Activated T-helper 2 cell treated with anti-CD3 and anti-CD28 coated beads, Interferon-gamma antibody, Interleukin-2, Interleukin-4, amounts not matched to agents 10 μg/mL and 5 μg/mL and 100 μg/mL, durations not matched to agents 14 hours and 24 hours and 36 hours (primary cell): Measurements from ENCODE around the gene STATH. TPM values are rescaled to one million over a fixed set of nuclear protein-coding genes. Genes with fewer than 3 reads are reported as not detected.

Source experiments
- DNase-seq: peaks from one replicate; pipeline ENCODE4 v3.0.0; 2021; ENCODE audit warnings: low spot score
- H3K27ac Mint-ChIP-seq: one replicate; pipeline ENCODE4 v1.8.0; 2021; ENCODE audit warnings: mixed read lengths
- H3K27me3 Mint-ChIP-seq: one replicate; pipeline ENCODE4 v1.8.0; 2021; ENCODE audit warnings: low read depth, mixed read lengths
- H3K36me3 Mint-ChIP-seq: one replicate; pipeline ENCODE4 v1.8.0; 2021; ENCODE audit warnings: low read depth, mixed read lengths
- H3K4me1 Mint-ChIP-seq: one replicate; pipeline ENCODE4 v1.8.0; 2021; ENCODE audit warnings: low read depth, mixed read lengths
- H3K4me3 Mint-ChIP-seq: one replicate; pipeline ENCODE4 v1.8.0; 2021; ENCODE audit warnings: low read depth, mild to moderate bottlenecking, moderate library complexity, mixed read lengths
- H3K9me3 Mint-ChIP-seq: one replicate; pipeline ENCODE4 v1.8.0; 2021; ENCODE audit warnings: mixed read lengths
- intact Hi-C: fragments of 100-400 bp; cut with micrococcal nuclease; formaldehyde crosslinking; loops from one replicate; pipeline ENCODE4 v1.15.1; 2023
- total RNA-seq: library from RNA; stranded (reverse); gene quantifications from 2 replicates; pipeline ENCODE4 v1.2.3, GENCODE V29; 2022

Gene STATH
- total RNA-seq: not detected in 2 replicates

- Mint-ChIP-seq H3K4me3 (no peak within 1 kb of the TSS), H3K4me1 (peaks cover 4% of the 10 kb centered on the region), H3K36me3 (no peaks in the 10 kb centered on the region), H3K9me3 (no peaks in the 10 kb centered on the region), H3K27ac (no peak within 1 kb of the TSS), H3K27me3 (peaks cover 1% of the 10 kb centered on the region)
- intact Hi-C loops: no loop called here
- no peak for DNase-seq
Observed at GRCh38 chr4:69995526-69996016, at the start of gene STATH. TSS of gene STATH (plus strand) at chr4:69995966. CDS start at chr4:69998438, 2,472 bp downstream.

- intact Hi-C loops: no loop called here
- H3K36me3 Mint-ChIP-seq: no peaks in the 10 kb centered on the region
- DNase-seq: no peak
- no peaks in the 10 kb centered on the region for H3K9me3 Mint-ChIP-seq
- no peaks in the 10 kb centered on the region for H3K4me1 Mint-ChIP-seq
- H3K4me3 Mint-ChIP-seq: no peak overlapping the region
- no peak overlapping the region for H3K27ac Mint-ChIP-seq
- H3K27me3 Mint-ChIP-seq: no peaks in the 10 kb centered on the region
Observed at GRCh38 chr4:69951602-69952001, 44.2 kb upstream of the STATH start.

- intact Hi-C loops: no loop called here
- H3K27me3 Mint-ChIP-seq: peaks cover 1% of the 10 kb centered on the region
Observed at GRCh38 chr4:69957209-69957608, 38.6 kb upstream of the STATH start.

GRCh38 chr4:69965628-69966027, 30.1 kb upstream of the STATH start, which contains the start of gene CSN2:
TSS of gene CSN2 (minus strand) at chr4:69965728. CDS start at chr4:69960995, 4,733 bp downstream.
- DNase-seq: no peak
- Mint-ChIP-seq H3K4me3 (no peak within 1 kb of the TSS), H3K27ac (no peak within 1 kb of the TSS), H3K36me3 (no peaks in the 10 kb centered on the region), H3K4me1 (no peaks in the 10 kb centered on the region), H3K9me3 (no peaks in the 10 kb centered on the region), H3K27me3 (no peaks in the 10 kb centered on the region)
- intact Hi-C loops: no loop called here

More at GRCh38 chr4:69957209-69957608, 38.6 kb upstream of the STATH start:
- no peaks in the 10 kb centered on the region for H3K36me3 Mint-ChIP-seq
- no peak overlapping the region for H3K27ac Mint-ChIP-seq
- H3K4me1 Mint-ChIP-seq: no peaks in the 10 kb centered on the region
- DNase-seq: no peak
- H3K9me3 Mint-ChIP-seq: no peaks in the 10 kb centered on the region
- H3K4me3 Mint-ChIP-seq: no peak overlapping the region

GRCh38 chr4:69970071-69970470, 25.7 kb upstream of the STATH start:
- Mint-ChIP-seq H3K9me3 (no peaks in the 10 kb centered on the region), H3K36me3 (no peaks in the 10 kb centered on the region), H3K27ac (no peak overlapping the region), H3K4me1 (no peaks in the 10 kb centered on the region), H3K4me3 (no peak overlapping the region), H3K27me3 (peaks cover 2% of the 10 kb centered on the region)
- intact Hi-C loops: no loop called here
- no peak for DNase-seq

- Mint-ChIP-seq H3K27ac (no peak overlapping the region), H3K27me3 (peaks cover 3% of the 10 kb centered on the region), H3K36me3 (no peaks in the 10 kb centered on the region), H3K9me3 (no peaks in the 10 kb centered on the region), H3K4me3 (no peak overlapping the region), H3K4me1 (no peaks in the 10 kb centered on the region)
- DNase-seq: no peak
- intact Hi-C loops: no loop called here
Observed at GRCh38 chr4:69974631-69975030, 21.1 kb upstream of the STATH start.

- Mint-ChIP-seq H3K4me3 (no peak overlapping the region), H3K4me1 (no peaks in the 10 kb centered on the region), H3K27ac (no peak overlapping the region), H3K36me3 (no peaks in the 10 kb centered on the region), H3K27me3 (peaks cover 3% of the 10 kb centered on the region), H3K9me3 (no peaks in the 10 kb centered on the region)
- DNase-seq: no peak
- intact Hi-C loops: no loop called here
Observed at GRCh38 chr4:69977582-69977981, 18.2 kb upstream of the STATH start.

- Mint-ChIP-seq H3K36me3 (no peaks in the 10 kb centered on the region), H3K27ac (no peak overlapping the region), H3K9me3 (no peaks in the 10 kb centered on the region), H3K4me3 (no peak overlapping the region), H3K4me1 (no peaks in the 10 kb centered on the region), H3K27me3 (no peaks in the 10 kb centered on the region)
- intact Hi-C loops: no loop called here
- no peak for DNase-seq
Observed at GRCh38 chr4:69984030-69984443, 11.7 kb upstream of the STATH start.

GRCh38 chr4:69986663-69987062, 9.1 kb upstream of the STATH start:
- Mint-ChIP-seq H3K9me3 (no peaks in the 10 kb centered on the region), H3K4me1 (no peaks in the 10 kb centered on the region), H3K27ac (no peak overlapping the region), H3K4me3 (no peak overlapping the region), H3K36me3 (no peaks in the 10 kb centered on the region), H3K27me3 (no peaks in the 10 kb centered on the region)
- DNase-seq: no peak
- intact Hi-C loops: no loop called here

GRCh38 chr4:69991016-69991415, 4.8 kb upstream of the STATH start:
- Mint-ChIP-seq H3K27ac (no peak overlapping the region), H3K4me1 (no peaks in the 10 kb centered on the region), H3K9me3 (no peaks in the 10 kb centered on the region), H3K4me3 (no peak overlapping the region), H3K27me3 (peaks cover 1% of the 10 kb centered on the region), H3K36me3 (no peaks in the 10 kb centered on the region)
- intact Hi-C loops: no loop called here
- no peak for DNase-seq

- H3K4me1 Mint-ChIP-seq: peaks cover 3% of the 10 kb centered on the region
- intact Hi-C loops: no loop called here
- no peak overlapping the region for H3K27ac Mint-ChIP-seq
- no peaks in the 10 kb centered on the region for H3K36me3 Mint-ChIP-seq
- peaks cover 1% of the 10 kb centered on the region for H3K27me3 Mint-ChIP-seq
- H3K4me3 Mint-ChIP-seq: no peak overlapping the region
- DNase-seq: no peak
- no peaks in the 10 kb centered on the region for H3K9me3 Mint-ChIP-seq
Observed at GRCh38 chr4:69994782-69995181, 984 bp upstream of the STATH start.

GRCh38 chr4:69999420-69999819, 3.7 kb downstream of the STATH start:
- Mint-ChIP-seq H3K36me3 (no peaks in the 10 kb centered on the region), H3K27me3 (no peaks in the 10 kb centered on the region), H3K9me3 (no peaks in the 10 kb centered on the region), H3K27ac (no peak overlapping the region), H3K4me1 (peaks cover 6% of the 10 kb centered on the region), H3K4me3 (no peak overlapping the region)
- intact Hi-C loops: no loop called here
- no peak for DNase-seq

GRCh38 chr4:70000711-70001110, 4.9 kb downstream of the STATH start:
- no peak overlapping the region for H3K4me3 Mint-ChIP-seq
- DNase-seq: no peak
- H3K27me3 Mint-ChIP-seq: peaks cover 1% of the 10 kb centered on the region
- no peaks in the 10 kb centered on the region for H3K9me3 Mint-ChIP-seq
- no peaks in the 10 kb centered on the region for H3K36me3 Mint-ChIP-seq
- peaks cover 6% of the 10 kb centered on the region for H3K4me1 Mint-ChIP-seq
- intact Hi-C loops: no loop called here
- H3K27ac Mint-ChIP-seq: no peak overlapping the region

GRCh38 chr4:70002507-70002906, 6.7 kb downstream of the STATH start:
- H3K27ac Mint-ChIP-seq: no peak overlapping the region
- intact Hi-C loops: no loop called here

More at GRCh38 chr4:70002507-70002906, 6.7 kb downstream of the STATH start:
- Mint-ChIP-seq H3K36me3 (no peaks in the 10 kb centered on the region), H3K4me3 (no peak overlapping the region), H3K27me3 (peaks cover 1% of the 10 kb centered on the region), H3K4me1 (peaks cover 6% of the 10 kb centered on the region), H3K9me3 (no peaks in the 10 kb centered on the region)
- no peak for DNase-seq
